Glomerular endothelial cell (primary cell): ENCODE data around the gene SEC61B. TPM values are rescaled to one million over a fixed set of nuclear protein-coding genes. Genes with fewer than 3 reads are reported as not detected.
"Not testable (repeated sequence)": the region's sequence is repeated elsewhere in the genome, so short reads cannot be mapped to it uniquely, and the experiment has no call there.

Experiments used
- DNase-seq: peaks from one replicate; pipeline ENCODE4 v3.0.0-alpha.2; 2011; ENCODE audit warnings: low read depth, low spot score; ENCODE audit errors: extremely low read depth
- total RNA-seq: library from RNA; depleted of rRNA; stranded (reverse); fragments of >200 nt; gene quantifications from 2 replicates; pipeline ENCODE4 v1.2.3, GENCODE V29; 2015

Gene SEC61B
- total RNA-seq, 1 donor from 2014 or later, result 181 TPM

DNA sequence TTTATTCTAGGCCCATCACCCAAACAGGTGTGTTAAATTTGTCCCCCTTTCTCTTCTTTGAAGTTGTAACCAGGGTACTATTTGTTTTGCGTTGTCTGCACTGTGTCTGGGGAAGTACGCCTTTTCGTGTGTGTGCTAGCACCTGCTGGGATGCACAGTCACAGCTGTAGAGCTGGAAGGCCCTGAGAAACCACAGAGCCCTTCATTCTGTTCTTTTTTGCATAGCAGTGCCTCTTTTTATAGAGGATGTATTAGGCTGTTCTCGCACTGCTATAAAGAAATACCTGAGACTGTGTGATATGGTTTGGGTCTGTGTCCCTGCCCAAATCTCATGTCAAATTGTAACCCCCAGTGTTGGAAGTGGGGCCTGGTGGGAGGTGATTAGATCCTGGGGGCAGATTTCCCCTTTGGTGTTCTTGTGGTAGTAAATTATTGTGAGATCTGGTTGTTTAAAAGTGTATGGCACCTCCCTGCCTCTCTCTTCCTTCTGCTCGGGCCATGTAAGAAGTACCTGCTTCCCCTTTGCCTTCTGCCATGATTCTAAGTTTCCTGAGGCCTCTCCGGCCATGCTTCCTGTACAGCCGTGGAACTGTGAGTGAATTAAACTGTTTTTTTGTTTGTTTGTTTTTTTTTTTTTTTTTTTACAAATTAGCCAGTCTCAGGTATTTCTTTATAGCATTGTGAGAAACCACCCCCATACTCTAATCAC is 14.0 kb downstream of the SEC61B start:
- no peak for DNase-seq

DNA sequence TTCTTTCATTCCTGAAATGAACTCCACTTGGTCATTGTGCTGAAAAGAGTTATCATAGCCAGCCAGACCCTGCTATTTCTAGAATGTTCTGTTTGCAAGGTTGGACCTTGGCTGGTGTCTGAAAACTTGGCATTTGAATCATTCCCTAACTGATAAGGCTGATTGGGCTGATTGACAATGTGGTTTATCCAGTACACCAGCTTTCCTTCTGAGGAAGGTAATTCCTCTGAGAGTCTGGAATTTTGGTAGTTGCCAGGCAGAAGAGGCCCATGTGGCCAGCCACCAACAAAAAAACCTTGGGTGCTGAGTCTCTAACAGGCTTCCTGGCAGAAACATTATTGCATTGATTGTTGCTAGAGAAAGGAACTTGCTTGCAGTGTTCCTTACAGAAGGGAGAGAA is 15.3 kb downstream of the SEC61B start:
- DNase-seq, result no peak

DNA sequence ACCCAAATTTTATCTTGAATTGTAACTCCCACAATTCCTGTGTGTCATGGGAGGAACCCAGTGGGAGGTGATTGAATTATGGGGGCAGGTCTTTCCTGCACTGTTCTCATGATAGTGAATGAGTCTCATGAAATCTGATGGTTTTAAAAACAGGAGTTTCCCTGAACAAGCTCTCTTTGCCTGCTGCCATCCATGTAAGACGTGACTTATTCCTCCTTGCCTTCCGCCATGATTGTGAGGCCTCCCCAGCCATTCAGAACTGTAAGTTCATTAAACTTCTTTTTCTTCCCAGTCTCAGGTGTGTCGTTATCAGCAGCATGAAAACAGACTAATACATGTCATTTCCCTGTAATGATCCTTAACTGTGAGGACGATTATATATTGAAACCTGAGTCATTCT is 15.8 kb downstream of the SEC61B start:
- not testable (repeated sequence) for DNase-seq

DNA sequence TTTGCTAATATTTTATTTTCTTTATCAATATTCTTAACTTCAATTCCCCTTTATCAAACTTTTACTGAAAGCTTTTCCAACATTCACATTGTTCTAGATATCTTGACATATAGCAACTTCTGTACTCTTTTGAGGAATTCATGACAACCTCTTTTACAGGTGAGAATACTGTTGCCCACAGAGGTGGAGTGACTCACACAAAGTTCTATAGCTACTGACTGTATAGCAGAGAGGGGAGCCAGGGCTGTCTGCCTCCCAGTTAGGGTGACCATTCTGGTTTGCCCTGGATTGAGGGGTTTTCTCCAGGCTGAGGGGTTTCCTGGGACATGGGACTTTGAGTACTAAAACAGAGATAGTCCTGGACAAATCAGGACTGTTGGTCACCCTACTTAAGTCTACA is 16.2 kb downstream of the SEC61B start:
- no peak for DNase-seq

DNA sequence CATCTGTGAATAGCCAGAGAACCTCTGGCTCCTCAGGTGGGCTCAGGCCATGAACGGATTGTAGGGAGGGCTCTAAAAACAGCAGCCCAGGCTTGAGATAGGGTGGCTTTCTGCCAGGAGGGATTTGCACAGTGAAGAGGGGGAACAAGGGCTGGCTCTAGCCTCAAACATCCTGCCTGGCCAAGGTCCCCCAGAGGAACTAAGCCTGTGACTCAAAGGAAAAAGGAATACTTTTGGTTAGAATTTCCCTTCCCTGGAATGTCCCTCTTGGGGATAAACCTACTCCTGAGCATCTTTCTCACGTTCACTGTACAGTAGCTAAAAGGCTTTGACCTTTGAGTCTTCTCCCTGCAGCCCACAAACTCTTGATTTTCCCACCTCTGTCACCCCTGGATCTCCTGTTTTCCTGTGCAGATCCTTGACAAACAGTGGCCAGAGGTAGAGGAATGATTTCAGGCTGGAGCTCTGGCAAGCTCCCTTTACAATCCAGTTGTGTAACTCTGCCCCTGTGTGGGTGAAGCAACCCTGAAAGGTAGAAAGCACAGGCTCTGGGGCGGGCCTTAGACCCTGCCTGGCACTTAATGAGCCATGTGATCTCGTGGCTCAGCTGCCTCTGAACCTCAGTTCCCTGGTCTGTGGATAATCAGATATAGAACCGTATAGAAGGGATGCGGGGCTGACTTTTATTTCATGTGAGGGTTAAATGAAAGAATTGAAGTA is 17.4 kb downstream of the SEC61B start:
- DNase-seq, result no peak

DNA sequence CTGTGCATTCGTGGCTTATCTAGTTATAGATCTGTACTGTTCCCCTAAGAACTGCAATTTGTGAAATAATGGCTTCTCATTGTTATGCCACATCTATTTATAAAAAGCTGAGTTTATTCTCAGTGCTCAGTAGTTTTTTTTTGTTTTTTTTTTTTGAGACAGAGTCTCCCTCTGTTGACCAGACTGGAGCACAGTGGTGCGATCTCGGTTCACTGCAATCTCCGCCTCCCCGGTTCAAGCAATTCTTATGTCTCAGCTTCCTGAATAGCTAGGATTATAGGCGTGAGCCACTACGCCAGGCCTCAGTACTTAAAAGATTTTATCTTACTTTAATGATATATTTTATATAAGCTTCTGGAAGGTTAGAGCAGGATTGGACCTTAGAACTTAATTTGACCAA is 19.0 kb downstream of the SEC61B start:
- DNase-seq, result no peak

DNA sequence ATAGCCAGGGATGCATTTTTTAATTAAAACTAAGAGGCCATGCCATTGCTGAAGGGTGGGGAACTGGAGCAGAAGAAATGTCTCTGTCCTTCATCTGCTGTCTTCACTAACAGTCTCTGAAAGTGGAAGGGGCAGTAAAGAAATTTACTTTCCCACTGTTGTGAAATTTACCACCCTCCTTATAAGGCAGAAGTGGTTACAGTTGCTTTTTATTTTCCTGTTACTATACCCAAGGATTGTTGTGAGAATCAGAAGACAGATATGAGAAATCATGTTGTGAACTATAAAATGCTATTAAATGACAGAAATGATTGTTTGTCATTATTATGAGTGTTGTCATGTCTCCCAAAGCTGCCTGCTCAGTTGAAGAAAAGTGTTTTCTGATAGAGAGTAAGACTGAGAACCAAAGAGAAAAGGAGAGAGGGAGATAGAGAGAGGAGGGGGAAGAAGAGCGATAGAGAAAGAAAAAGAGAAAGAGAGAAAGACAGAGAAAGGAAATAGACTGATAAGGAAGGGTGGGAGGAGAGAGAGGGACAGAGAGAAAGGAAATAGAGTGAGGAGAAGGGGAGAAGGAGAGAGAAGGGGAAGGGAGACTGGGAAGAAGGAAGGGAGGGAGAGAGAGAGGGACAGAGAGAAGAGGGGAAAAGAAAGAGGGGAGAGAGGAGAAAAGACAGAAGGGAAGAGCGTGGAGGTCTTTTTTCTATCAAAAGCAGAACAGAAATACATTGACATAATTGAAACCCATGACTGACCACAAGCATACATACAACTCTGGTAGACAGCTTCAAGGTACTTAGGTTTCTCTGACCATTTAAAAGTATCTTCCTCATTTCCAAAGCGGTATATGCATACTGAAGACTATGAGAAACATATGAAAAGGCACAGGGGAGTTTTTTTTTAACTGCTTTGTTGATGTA is 22.5 kb downstream of the SEC61B start:
- no peak for DNase-seq

DNA sequence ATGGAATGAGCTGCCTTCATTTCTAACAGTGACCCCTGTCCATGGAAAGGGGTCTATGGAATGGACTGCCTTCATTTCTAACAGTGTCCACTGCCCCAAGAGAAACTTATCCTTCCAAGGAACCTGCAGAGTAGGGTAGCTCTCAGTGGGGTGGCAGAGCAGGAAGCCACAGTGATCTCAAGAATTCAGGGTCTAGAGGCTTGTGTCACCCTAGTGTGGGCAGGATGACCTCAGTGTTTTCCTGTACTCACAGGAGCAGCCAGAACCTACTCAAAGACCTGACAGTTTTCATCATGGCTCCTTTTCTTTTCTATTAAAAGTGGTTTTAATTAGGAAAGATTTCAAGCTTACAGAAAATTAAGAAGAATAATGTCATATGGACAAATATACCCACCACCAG is 27.5 kb downstream of the SEC61B start:
- no peak for DNase-seq

DNA sequence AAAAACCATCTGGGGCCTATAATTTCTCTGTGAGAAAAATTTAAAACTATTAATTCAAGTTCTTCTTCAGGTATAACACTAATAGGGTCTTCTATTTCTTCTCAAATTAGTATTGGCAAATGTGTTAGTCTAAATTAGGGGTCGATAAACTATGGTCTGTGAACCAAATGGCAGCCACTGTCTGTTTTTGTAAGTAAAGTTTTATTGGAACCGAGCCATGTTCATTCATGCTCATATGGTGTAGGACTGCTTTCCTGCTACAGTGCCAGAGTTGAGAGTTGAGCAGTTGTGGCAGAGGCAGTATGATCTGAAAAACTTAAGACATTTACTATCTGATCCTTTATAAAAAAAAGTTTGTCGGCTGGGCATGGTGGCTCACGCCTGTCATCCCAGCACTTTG is 29.1 kb downstream of the SEC61B start:
- DNase-seq, result no peak

DNA sequence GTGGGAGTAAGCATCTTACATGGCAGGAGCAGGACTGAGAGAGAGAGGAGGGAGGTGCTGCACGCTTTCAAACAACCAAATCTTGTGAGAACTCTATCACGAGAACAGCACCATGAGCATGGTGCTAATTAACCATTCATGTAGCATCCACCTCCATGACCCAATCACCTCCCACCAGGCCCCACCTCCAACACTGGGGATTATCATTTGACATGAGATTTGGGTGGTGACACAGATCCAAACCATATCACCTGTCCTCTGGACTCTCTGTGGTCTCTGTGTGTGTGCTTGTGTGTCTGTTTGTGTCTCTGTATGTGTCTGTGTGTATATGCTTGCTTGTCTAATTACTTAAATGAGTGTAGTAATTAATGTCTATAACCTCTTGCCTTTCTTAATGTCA is 31.1 kb downstream of the SEC61B start:
- no peak for DNase-seq

DNA sequence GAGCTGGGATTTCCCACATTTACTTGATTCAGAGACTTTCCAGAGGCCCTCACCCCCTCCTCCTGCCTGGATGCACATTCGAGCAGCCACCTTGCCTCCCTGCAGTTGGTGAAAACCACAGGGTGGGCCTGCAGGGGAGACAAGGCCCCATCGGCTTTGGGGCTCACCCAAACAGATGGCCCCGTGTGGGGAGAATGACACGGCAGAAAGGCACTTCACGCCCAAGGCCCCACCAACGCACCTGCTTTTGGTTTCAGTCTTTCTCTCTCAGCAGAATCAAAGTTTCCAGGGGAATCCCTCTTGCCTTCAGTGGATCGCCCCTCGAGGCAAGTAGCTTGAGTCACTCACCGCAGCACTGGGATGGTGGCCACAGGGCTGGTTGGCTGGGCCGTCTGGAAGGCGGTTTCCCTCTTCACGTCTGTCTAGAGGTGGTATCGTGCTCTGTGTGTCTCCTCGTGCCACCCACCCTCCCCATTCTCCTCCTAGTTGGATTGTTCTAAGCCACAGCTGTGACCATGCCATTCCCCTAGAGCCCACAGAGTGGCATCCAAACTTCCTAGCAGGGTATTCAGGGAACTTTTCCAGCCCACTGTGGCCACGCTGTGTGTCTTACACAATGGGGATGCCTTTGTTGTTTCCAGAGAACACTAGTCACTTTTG is 31.8 kb downstream of the SEC61B start:
- no peak for DNase-seq

DNA sequence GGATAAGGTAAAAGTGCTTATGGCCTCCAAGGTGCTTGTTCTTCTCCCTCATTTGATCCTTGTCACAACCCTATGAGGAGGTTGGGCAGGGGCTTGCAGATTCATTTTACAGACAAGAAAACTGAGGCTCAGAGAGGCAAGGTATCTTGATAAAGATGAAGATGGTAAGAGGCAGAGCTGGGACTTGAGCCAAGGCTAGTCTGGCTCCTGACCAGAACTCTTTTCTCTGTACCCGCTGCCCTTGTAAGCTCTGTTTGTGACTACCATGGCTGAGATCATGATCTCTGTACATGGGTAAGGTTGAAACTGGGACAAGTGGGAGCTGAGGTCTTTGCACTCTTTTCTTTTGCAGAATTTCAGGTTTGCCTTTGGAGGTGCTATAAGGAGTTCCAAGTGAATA is 33.6 kb downstream of the SEC61B start:
- DNase-seq, result no peak

DNA sequence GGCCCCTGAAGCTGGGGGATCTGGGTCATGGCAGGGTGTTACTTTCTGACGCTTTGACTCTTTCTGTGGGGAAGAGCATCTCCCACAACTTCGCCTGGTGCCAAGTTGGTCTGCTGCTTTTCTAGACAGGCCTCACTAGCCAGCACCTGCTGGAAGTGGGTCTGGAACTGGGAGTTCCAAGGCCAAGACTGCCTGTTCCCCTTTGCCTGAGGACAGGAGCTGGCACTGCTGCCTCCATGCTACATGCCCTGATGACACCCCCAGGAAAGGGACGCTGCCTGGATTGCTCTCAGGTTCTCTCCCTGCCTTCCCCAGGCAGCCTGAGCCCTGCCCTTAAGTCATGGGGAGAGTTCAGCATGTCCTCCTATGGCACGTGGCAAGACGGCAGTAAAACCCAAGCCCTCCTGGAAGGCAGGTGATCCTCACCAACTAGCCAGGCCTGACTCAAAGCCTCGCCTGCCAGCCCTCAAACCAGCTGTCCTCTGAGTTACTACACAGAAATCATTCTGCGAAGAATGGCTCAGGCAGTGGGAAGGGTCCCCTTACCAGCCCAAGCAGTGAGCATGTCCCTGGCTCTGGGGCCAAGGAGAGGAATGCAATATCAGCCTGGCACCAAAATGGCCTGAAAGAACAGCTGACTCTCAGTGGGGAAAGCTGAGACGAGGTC is 35.8 kb downstream of the SEC61B start:
- DNase-seq, result no peak

DNA sequence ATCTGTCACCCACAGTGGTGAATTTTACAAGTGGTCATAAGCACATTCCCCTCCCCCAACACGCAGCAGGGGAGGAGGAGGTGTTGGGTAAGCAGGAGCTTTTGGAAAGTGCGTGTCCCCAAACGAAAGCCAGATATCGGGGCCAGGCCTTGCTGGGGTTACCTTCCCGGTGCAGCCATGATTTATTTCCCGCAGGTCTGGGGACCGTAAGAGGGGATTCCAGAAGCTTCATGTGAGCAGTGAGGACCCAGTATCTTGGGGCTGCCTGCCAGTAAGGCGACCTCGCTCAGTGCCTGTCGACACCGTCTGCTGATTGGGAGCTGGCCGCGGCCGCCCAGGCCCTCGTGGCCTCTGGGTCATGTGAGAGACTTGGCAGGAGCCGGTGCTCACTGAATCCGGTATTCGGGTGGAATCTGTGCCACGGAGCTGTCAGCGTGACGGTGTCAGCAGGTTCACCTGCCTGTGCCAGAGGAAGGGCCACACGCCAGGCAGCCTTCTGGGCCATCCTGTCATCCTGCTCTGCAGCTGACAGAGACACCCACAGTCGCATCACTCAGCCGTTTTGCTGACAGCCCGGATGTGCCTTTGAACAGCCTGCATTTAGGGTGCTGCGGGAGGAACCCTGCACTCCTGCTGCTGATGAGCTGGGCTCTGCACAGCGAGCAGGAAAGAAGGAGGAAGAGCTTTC is 37.3 kb downstream of the SEC61B start:
- no peak for DNase-seq

DNA sequence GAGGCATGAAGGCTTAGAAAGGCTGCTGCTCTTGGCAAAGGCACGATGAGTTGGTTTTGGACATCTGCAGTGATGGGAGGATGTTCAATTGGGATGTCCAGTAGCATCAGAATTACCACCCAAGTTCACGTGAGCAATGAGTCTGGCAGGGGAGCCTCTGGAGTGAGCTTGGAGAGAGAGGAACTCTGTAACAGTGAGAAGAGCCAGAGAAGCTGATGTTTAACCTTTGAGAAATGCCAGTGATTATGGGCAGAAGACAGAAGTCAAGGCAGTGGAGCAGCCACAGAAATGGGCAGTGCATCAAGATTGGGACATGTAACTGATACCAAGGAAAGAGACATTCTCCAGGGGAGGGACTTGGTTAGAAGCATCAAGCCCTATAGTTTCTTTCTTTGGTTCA is 39.8 kb downstream of the SEC61B start:
- no peak for DNase-seq

DNA sequence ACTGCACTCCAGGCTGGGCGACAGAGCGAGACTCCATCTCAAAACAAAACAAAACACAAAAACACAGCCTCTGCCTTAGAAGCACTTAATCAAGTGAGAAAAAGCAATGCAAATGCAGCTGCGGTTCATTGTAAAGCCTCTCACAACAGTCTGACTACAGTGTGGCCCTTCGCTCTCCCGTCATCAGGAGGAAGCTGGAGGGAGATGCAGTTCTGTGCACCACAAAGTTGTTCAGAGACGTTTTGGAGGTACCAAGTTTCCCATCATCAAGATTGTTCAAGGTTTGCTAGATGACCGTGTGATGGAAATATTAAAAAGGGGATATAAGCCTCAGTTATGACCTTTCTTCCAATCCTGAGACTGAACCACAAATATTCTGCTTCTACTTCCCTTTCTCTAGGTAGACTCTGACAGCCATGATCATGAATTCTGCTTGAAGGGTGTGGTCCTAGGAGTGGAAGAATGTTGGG is 40.9 kb downstream of the SEC61B start:
- no peak for DNase-seq

DNA sequence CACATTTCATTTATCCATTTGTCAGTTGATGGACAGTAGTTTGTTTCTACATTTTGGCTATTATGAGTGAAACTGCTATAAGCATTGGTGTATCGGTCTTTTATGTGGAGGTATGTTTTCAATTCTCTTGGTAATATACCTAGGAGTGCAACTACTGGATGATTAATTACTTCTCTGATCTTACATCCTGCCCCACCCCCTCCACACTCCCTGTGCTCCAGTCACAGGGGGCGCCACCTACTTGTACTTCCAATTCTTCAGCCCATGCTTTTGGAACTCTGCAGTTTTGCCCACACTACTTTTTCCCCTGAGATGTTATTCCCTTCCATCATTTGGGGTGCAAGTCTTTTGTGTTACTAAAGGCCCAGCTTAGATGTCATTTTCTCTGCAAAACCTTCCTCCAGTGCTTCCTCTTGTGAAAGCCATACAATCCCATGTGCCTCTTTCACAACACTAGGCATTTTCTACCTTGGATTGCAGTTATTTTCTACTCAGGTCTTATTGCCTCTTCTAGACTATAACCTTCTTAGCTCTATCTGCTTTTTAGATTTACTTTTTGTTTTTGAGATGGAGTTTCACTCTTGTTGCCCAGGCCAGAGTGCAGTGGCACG is 42.1 kb downstream of the SEC61B start:
- DNase-seq, result no peak

DNA sequence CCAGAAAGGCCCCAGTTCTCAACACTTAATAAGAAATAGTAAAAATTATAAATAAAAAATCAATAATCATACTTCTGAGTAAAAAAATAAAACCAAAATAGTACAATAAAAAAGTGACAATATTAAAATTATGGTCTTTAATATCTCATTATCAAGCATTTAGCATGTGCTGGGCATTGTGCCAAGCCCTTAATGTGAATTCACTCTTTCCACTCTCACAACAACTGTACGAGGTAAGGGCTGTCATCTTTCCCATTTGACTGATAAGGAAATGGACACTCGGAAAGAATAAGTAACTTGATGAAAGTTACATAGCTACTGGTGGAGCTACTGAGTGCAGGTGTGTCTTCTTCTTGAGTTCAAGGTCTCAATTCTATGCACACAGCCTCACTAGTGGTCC is 43.6 kb downstream of the SEC61B start:
- DNase-seq, result no peak

DNA sequence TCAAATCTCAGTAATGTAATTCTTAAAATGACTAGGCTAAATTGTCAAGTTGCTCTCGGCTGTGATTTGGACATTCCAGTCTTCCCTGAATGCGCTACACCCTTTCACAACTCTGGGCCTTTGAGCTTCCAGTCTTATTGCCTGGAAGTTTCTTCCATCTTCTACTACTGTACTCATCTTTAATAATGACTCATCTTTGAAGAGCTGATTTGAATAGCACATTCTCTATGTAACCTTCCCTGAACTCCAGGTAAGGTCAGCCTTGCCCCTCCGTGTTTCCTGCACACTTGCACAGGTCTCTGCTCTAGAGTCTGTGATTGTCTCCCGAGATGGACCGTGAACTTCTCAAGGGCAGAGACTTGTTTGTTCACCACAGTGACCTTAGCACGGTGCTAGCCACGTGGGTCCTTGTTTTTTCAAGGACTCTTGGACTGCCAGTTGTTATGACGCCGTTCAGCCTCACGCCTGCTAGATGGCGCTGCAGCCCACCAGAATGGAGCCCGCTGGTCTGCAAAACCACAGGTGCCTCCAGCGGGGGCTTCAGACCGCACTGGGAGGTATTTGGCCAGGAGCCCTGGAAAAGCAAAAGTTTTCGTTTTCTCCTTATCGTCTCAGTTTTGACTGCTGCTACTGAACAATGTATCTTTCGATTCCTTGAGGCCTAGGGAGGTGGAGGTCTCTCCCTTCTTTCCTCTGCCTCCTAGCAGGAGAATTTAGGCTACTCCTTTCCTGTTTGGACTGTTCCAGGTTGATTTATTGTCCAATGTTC is 44.4 kb downstream of the SEC61B start:
- peak; percentile 34 for DNase-seq
